ENCODE measurements around the gene RNF113B.

Gene RNF113B

GRCh38 chr13:98176777-98177608 lies at the start of gene RNF113B:
RNF113B (minus strand) TSS chr13:98177269; CDS start chr13:98177236, 33 bp downstream.
- DNase-seq (ENCODE audit: low read depth), result no peak

GRCh38 chr13:98226496-98226895 lies 49.4 kb upstream of the RNF113B start:
- DNase-seq (ENCODE audit: low read depth), result no peak

GRCh38 chr13:98225036-98225940 lies 48.2 kb upstream of the RNF113B start:
- no peak for DNase-seq (ENCODE audit: low read depth)

GRCh38 chr13:98224557-98224956 lies 47.5 kb upstream of the RNF113B start:
- no peak for DNase-seq (ENCODE audit: low read depth)

- DNase-seq (ENCODE audit: low read depth), result no peak
These were observed 46.7 kb upstream of the RNF113B start for GRCh38 chr13:98223741-98224140.

GRCh38 chr13:98222816-98223215 lies 45.7 kb upstream of the RNF113B start:
- DNase-seq (ENCODE audit: low read depth), result no peak

- DNase-seq (ENCODE audit: low read depth), result no peak
These were observed 45.0 kb upstream of the RNF113B start for GRCh38 chr13:98222081-98222554.

- no peak for DNase-seq (ENCODE audit: low read depth)
These were observed 44.2 kb upstream of the RNF113B start for GRCh38 chr13:98221234-98221633.

- no peak for DNase-seq (ENCODE audit: low read depth)
These were observed 43.3 kb upstream of the RNF113B start for GRCh38 chr13:98220271-98220791.

GRCh38 chr13:98219685-98220084 lies 42.6 kb upstream of the RNF113B start:
- DNase-seq (ENCODE audit: low read depth), result no peak

GRCh38 chr13:98217597-98217996 lies 40.5 kb upstream of the RNF113B start:
- DNase-seq (ENCODE audit: low read depth), result no peak

- DNase-seq (ENCODE audit: low read depth), result no peak
These were observed 39.7 kb upstream of the RNF113B start for GRCh38 chr13:98216711-98217285.

- DNase-seq (ENCODE audit: low read depth), result no peak
These were observed 39.1 kb upstream of the RNF113B start for GRCh38 chr13:98216135-98216565.

- no peak for DNase-seq (ENCODE audit: low read depth)
These were observed 38.4 kb upstream of the RNF113B start for GRCh38 chr13:98215508-98215907.

GRCh38 chr13:98214707-98215106 lies 37.6 kb upstream of the RNF113B start:
- no peak for DNase-seq (ENCODE audit: low read depth)

GRCh38 chr13:98214008-98214643 lies 37.1 kb upstream of the RNF113B start:
- no peak for DNase-seq (ENCODE audit: low read depth)

GRCh38 chr13:98213354-98213753 lies 36.3 kb upstream of the RNF113B start:
- DNase-seq (ENCODE audit: low read depth), result no peak

- no peak for DNase-seq (ENCODE audit: low read depth)
These were observed 35.7 kb upstream of the RNF113B start for GRCh38 chr13:98212763-98213162.

- DNase-seq (ENCODE audit: low read depth), result no peak
These were observed 31.5 kb upstream of the RNF113B start for GRCh38 chr13:98208606-98209005.

- no peak for DNase-seq (ENCODE audit: low read depth)
These were observed 30.3 kb upstream of the RNF113B start for GRCh38 chr13:98207416-98207815.

- DNase-seq (ENCODE audit: low read depth), result no peak
These were observed 29.9 kb upstream of the RNF113B start for GRCh38 chr13:98206946-98207345.

- no peak for DNase-seq (ENCODE audit: low read depth)
These were observed 27.5 kb upstream of the RNF113B start for GRCh38 chr13:98204546-98204945.

All from activated gamma-delta T cell treated with anti-CD3 and anti-CD28 coated beads, Interleukin-2, amount 50 U/mL, for 16 hours (primary cell).